ENCODE measurements around the gene PRKAG2. TPM values are rescaled to one million over a fixed set of nuclear protein-coding genes. Genes with fewer than 3 reads are reported as not detected.
"Not testable (repeated sequence)": the region's sequence is repeated elsewhere in the genome, so short reads cannot be mapped to it uniquely, and the experiment has no call there.

The PRKAG2 gene
- total and polyA plus RNA-seq, 5 experiments from 2014 or later: 29.5 to 63.5 (median 34.1) TPM

DNA sequence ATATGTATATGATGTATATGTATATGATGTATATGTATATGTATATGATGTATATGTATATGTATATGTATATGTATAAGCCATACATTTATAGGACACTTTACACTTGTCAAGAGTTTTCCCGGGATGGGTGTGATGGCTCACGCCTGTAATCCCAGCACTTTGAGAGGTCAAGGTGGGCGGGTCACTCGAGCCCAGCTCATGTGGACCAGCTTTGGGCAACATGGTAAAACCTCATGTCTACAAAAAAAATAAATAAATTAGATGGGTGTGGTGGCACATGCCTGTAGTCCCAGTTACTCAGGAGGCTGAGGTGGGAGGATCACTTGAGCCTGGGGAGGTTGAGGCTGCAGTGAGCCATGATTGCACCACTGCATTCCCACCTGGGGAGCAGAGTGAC lies 2.4 kb downstream of the PRKAG2 start:
- H3K9me3 Mint-ChIP-seq, H3K27me3 Mint-ChIP-seq, ATAC-seq, H3K36me3 Mint-ChIP-seq: not testable (repeated sequence)
- DNase-seq: peak in 1 of 10 donors; percentile 4
- peaks cover 25 to 49% (median 43%) of the 10 kb centered on the region in 4 donors for H3K4me1 Mint-ChIP-seq
- peak overlapping the region; percentile 91 to 99 (median 96) for H3K4me3 Mint-ChIP-seq
- H3K27ac Mint-ChIP-seq: peak overlapping the region in 8 of 10 donors; percentile 53 to 96 (median 86)
- POLR2A ChIA-PET: interaction anchor here (1.0 to 1.6 kb wide), 2 partner anchors 242 to 354 kb away, joined by 3 to 7 read pairs; partner anchors contain the start of gene RHEB

DNA sequence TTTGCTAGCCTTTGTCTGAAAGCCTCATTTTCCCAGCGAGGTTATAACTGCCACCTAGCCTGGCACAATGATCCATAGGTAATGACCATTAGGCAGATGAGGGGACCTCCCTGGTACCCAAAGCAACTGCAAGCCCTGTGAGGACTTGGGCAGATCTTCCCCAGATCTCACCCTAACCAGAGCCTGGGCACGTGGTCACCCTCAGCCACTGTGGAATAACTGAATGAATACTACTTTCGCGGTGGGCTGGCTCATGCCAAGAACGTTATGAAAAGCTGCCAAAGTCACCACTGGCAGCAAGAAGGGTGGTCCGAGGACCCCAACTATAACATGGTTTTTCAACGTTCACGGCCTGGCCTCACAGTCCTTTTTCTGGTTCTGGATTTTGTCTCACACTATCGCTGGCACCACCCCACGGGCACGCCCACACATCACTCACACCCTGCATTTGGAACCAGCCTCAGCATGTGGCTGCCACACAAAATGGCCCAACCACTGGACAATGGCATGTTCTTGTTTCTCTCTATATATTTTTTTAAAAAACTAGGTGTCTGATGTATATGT lies 3.4 kb downstream of the PRKAG2 start:
- POLR2A ChIA-PET: no interaction called here
- Mint-ChIP-seq H3K27me3 (no peaks in the 10 kb centered on the region), H3K27ac (peak overlapping the region in 3 of 10 donors; percentile 46 to 63 (median 62)), H3K4me3 (no peak overlapping the region), H3K36me3 (peaks cover 0 to 2% (median 0%) of the 10 kb centered on the region in 3 donors), H3K9me3 (no peaks in the 10 kb centered on the region), H3K4me1 (peaks cover 29 to 57% (median 50%) of the 10 kb centered on the region in 4 donors)
- DNase-seq (peak in 1 of 10 donors; percentile 40), ATAC-seq (no peak)

DNA sequence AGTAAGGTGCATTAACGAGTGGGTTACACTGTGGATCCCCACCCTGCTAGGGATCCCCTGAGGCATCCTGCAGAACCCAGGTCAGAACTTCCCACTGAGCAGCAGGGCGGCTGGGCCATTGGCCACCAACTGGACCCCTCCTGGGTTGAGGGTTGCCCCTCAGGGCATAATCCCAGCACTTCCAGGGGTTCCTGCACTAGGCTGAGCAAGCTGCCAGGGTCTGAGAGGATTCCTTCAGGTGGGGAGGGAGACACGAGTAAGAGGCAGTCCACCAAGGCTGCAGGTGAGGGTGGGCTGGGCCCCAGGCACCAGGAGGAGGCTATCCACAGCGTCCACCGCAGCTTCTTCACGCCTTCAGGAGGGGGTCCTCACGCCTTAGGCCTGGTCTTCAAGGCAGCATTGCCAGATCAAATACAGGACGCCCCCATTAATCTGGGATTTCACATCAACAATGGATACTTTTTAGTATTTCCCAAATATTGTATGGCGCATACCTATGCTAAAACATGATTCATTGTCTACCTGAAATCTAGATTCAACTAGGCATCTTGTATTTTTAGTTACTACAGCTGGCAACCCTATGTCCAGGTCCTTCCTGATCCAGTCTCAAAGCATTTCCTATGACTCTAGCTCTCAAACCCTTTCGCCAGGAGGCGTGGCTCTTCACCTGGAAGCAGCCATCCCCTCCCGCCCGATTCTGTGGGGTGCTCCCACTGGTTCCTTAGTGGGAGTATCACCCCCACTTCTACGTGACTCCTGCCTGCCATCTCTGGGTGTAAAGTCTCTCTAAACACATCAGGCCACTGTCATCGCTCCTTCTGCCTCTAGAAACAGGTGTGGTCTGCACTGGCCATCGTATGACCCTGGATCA lies 4.1 kb downstream of the PRKAG2 start:
- H3K27me3 Mint-ChIP-seq: no peaks in the 10 kb centered on the region

DNA sequence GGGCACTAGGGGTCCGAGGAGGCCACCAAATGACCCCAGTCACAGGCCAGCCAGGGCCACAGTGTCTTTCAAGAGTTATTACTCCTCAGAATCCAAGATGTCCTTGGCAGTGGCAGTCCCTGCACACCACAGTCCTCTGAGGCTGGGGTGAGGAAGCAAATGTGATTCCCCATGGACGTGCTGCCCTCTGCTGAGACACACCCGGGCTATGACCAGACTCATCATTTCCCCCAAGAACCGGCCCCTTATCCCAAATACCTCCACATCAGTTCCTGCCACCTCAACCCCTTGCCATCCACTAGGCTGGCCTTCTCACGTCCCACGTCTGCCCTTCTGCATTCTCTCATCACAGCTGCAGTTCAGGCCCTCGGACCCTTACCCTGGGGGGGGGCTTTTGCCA lies 5.0 kb downstream of the PRKAG2 start:
- no peaks in the 10 kb centered on the region for H3K9me3 Mint-ChIP-seq
- POLR2A ChIA-PET: no interaction called here
- no peak for ATAC-seq
- peak overlapping the region in 3 of 10 donors; percentile 48 to 73 (median 65) for H3K27ac Mint-ChIP-seq
- peaks cover 34 to 66% (median 56%) of the 10 kb centered on the region in 4 donors for H3K4me1 Mint-ChIP-seq
- H3K27me3 Mint-ChIP-seq: no peaks in the 10 kb centered on the region
- peaks cover 0 to 5% (median 0%) of the 10 kb centered on the region in 3 donors for H3K36me3 Mint-ChIP-seq
- peak in 1 of 10 donors; percentile 8 for DNase-seq
- peak overlapping the region in 1 of 10 donors; percentile 25 for H3K4me3 Mint-ChIP-seq

More for the DNA sequence above, 4.1 kb downstream of the PRKAG2 start:
- H3K27ac Mint-ChIP-seq: peak overlapping the region in 3 of 10 donors; percentile 41 to 63 (median 62)
- peaks cover 32 to 59% (median 53%) of the 10 kb centered on the region in 4 donors for H3K4me1 Mint-ChIP-seq
- H3K4me3 Mint-ChIP-seq: peak overlapping the region in 2 of 10 donors; percentile 18 to 43
- no peaks in the 10 kb centered on the region for H3K9me3 Mint-ChIP-seq
- POLR2A ChIA-PET: no interaction called here
- ATAC-seq (no peak), DNase-seq (peak in 1 of 10 donors; percentile 31)
- peaks cover 0 to 5% (median 0%) of the 10 kb centered on the region in 3 donors for H3K36me3 Mint-ChIP-seq

DNA sequence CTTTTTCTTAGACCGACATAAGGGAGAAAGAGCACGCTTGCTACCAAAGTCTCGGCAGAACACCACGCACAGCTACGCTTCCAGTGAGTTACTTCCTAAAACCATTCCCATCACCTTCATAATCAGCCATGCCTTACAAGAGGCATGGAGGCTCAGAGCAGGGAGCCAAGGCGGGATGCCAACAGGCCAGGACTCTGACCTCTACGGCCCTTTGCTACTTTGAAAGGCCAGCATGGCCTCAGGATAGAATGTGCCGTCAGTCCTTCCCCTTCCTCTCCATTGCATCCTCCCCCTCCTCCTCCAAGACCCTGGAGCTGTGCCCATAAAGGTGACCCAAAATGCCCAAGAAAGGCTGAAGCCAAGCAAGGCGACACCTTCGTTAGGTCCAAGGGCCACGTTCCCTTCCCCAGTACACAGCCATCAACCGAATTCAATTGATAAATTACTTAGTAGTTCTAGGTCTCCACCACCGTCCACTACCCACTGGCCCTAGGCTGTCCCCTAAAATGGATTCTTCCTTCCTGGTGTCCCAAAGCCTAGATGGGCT lies 5.7 kb downstream of the PRKAG2 start:
- ATAC-seq: no peak
- peak in 1 of 10 donors; percentile 51 for DNase-seq
- Mint-ChIP-seq H3K36me3 (peaks cover 0 to 5% (median 0%) of the 10 kb centered on the region in 3 donors), H3K4me1 (peaks cover 32 to 68% (median 56%) of the 10 kb centered on the region in 4 donors), H3K4me3 (peak overlapping the region in 3 of 10 donors; percentile 26 to 50 (median 26)), H3K9me3 (no peaks in the 10 kb centered on the region), H3K27ac (peak overlapping the region in 4 of 10 donors; percentile 48 to 90 (median 64)), H3K27me3 (no peaks in the 10 kb centered on the region)
- POLR2A ChIA-PET: no interaction called here

DNA sequence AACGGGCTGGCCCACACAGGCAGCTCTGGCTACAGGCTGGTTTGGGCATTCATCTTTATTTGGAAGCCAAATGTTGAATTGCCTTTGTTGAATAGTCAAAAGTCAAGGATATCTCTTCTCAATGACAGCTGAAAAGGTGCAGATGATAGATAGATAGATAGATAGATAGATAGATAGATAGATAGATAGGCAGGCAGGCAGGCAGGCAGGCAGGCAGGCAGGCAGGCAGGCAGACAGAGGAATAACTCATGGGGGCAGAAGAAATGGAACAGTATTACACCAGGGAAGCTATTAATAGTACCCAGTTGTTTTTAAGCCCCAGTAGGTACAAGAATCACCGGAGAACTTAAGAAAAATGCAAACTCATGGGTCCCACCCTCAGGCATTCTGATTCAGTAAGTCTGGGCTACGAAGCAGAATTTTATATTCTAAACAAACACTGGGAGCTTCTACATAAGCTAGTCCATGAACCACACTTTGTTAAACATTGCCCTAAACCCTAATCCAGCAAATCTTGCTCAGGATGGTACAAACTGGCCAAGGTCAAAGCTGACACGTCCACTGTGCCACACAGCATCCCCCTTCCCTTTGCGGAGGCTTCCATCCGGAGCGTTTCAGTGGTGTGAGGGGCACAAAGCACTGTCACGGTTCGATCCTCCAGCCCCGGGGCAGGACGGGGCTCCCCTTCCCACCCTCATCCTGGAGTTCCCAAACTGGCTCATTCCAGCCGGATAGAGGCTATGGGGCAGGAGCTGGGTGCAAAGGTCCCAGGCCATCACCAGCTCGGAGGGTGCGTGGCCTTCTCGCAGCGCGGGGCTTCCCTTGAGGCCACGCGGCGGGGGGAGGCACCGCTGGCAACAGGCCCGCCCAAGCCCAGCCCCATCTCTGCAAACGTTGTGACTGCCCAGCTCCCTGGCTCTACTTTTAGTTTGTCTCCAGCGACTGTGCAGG lies 6.7 kb downstream of the PRKAG2 start:
- ATAC-seq (no peak), DNase-seq (peak in 1 of 10 donors; percentile 21)
- POLR2A ChIA-PET: no interaction called here
- peaks cover 0 to 9% (median 0%) of the 10 kb centered on the region in 3 donors for H3K36me3 Mint-ChIP-seq
- H3K27ac Mint-ChIP-seq: peak overlapping the region in 3 of 10 donors; percentile 17 to 90 (median 80)
- peaks cover 36 to 69% (median 60%) of the 10 kb centered on the region in 4 donors for H3K4me1 Mint-ChIP-seq
- H3K4me3 Mint-ChIP-seq: no peak overlapping the region
- H3K27me3 Mint-ChIP-seq: no peaks in the 10 kb centered on the region
- H3K9me3 Mint-ChIP-seq: no peaks in the 10 kb centered on the region

DNA sequence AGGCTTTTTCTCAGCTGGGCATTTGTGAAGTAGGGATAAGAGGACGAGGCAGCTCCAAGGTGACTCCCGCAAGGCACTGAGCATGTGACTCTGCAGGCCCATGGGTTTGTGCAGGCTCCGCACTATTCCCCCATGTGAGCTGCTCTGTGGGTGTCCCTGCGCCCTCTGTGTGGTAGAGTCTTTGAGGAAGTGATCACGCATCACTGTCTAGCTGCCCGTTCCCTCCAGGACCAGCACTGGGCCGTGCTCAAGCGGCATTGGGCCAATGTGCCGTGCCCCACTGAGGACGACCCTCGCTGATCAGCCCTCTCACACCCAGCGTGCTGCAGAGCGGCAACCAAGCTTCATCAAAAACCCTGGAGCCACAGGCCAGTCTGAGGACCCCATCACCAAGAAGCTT lies 7.5 kb downstream of the PRKAG2 start:
- POLR2A ChIA-PET: no interaction called here
- Mint-ChIP-seq H3K27ac (peak overlapping the region in 3 of 10 donors; percentile 8 to 80 (median 29)), H3K9me3 (no peaks in the 10 kb centered on the region)

DNA sequence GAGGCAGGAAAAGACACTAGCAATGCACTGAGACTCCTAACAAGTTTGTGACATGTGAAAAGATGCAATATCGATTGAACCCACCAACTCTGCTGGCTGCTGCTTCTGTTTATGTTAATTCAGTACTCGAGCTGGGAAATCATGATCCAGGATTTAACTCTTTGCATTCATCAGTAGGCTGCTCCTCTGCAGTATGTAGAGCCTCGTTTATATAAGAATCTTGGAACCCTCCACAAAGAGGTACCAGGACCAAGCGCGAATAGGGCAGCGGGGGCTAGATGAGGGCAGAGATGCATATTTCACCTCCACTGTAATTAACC lies 7.8 kb downstream of the PRKAG2 start:
- H3K4me1 Mint-ChIP-seq: peaks cover 45 to 72% (median 65%) of the 10 kb centered on the region in 4 donors
- no peak for ATAC-seq
- H3K9me3 Mint-ChIP-seq: no peaks in the 10 kb centered on the region
- no peak overlapping the region for H3K4me3 Mint-ChIP-seq
- POLR2A ChIA-PET: no interaction called here
- H3K36me3 Mint-ChIP-seq: peaks cover 0 to 13% (median 0%) of the 10 kb centered on the region in 3 donors
- H3K27ac Mint-ChIP-seq: peak overlapping the region in 1 of 10 donors; percentile 29
- DNase-seq: peak in 1 of 10 donors; percentile 26
- no peaks in the 10 kb centered on the region for H3K27me3 Mint-ChIP-seq

More for the DNA sequence above, 7.5 kb downstream of the PRKAG2 start:
- DNase-seq (peak in 1 of 10 donors; percentile 41), ATAC-seq (no peak)
- H3K27me3 Mint-ChIP-seq: no peaks in the 10 kb centered on the region
- no peak overlapping the region for H3K4me3 Mint-ChIP-seq
- H3K4me1 Mint-ChIP-seq: peaks cover 42 to 69% (median 61%) of the 10 kb centered on the region in 4 donors
- H3K36me3 Mint-ChIP-seq: peaks cover 0 to 13% (median 0%) of the 10 kb centered on the region in 3 donors

DNA sequence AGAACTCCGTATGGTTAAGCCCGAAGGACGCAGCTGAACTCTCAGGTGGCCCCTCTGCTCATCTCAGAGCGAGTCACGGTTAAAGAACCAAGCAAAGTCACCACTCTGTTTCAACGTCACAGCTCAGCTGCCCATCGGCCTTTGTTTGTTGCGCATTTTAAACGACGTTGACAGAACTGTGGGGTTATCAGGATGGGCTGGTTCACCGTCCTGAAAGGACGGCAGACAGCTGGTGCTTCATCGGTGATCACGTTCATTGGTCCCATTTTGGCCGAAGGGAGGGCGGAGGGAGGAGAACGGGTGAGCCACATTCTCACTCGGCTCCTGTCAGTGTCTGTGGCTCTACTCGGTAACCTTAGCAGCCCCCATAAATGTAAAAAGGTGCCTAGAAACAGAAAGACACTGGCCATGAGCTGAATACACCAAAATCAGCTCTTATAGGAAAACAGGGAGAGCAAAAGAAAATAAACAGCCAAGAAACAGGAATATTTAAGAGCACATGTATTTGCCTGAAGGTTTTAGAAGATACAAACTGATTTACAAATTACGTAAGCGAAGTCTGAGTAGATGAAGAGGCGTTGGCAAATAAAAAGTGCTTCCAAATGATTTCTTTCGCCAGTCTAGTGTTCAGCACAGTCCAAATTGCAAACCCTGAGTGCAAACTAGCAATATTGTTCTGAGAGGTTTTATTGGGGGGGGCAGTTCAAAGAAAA lies 8.4 kb downstream of the PRKAG2 start:
- peak in 1 of 10 donors; percentile 24 for DNase-seq
- H3K36me3 Mint-ChIP-seq: peaks cover 0 to 13% (median 0%) of the 10 kb centered on the region in 3 donors
- peak overlapping the region in 2 of 10 donors; percentile 21 to 88 for H3K27ac Mint-ChIP-seq
- no peaks in the 10 kb centered on the region for H3K9me3 Mint-ChIP-seq
- POLR2A ChIA-PET: no interaction called here
- H3K4me1 Mint-ChIP-seq: peaks cover 45 to 73% (median 67%) of the 10 kb centered on the region in 4 donors
- no peaks in the 10 kb centered on the region for H3K27me3 Mint-ChIP-seq
- ATAC-seq: no peak
- H3K4me3 Mint-ChIP-seq: no peak overlapping the region

DNA sequence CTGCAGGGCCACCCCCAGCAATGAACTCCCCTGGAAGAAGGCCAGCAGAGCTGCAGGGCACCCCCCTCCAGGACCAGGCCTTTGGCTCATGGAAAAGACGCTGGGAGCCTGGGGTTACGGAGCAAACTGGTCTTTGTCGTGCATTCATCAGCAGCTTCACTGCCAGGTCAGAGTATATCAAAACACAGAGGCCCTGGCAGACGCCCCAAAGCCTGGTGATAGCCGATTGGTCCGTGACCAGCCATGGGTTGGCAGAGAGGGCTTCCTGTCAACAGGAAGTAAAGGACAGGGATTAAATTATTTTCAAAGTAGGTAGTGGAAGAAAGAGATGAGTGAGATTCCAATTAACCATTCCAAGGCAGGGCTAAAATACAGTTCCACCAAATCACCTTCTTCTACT lies 9.0 kb downstream of the PRKAG2 start:
- peak overlapping the region in 3 of 10 donors; percentile 50 to 88 (median 56) for H3K27ac Mint-ChIP-seq
- no peak for ATAC-seq
- peaks cover 41 to 72% (median 61%) of the 10 kb centered on the region in 4 donors for H3K4me1 Mint-ChIP-seq

More for the DNA sequence above, 9.0 kb downstream of the PRKAG2 start:
- Mint-ChIP-seq H3K4me3 (no peak overlapping the region), H3K9me3 (no peaks in the 10 kb centered on the region), H3K27me3 (no peaks in the 10 kb centered on the region), H3K36me3 (peaks cover 0 to 13% (median 0%) of the 10 kb centered on the region in 3 donors)
- DNase-seq: no peak
- POLR2A ChIA-PET: interaction anchor here (0.6 kb wide), 1 partner anchor 9 kb away, joined by 3 read pairs; no protein-coding TSS in a partner anchor
